Measurements from ENCODE around the gene CPEB4. TPM values are rescaled to one million over a fixed set of nuclear protein-coding genes. Genes with fewer than 3 reads are reported as not detected.

CPEB4 gene
- total and polyA plus RNA-seq, 4 donors = 46.2 to 98.7 (median 59.9) TPM

DNA sequence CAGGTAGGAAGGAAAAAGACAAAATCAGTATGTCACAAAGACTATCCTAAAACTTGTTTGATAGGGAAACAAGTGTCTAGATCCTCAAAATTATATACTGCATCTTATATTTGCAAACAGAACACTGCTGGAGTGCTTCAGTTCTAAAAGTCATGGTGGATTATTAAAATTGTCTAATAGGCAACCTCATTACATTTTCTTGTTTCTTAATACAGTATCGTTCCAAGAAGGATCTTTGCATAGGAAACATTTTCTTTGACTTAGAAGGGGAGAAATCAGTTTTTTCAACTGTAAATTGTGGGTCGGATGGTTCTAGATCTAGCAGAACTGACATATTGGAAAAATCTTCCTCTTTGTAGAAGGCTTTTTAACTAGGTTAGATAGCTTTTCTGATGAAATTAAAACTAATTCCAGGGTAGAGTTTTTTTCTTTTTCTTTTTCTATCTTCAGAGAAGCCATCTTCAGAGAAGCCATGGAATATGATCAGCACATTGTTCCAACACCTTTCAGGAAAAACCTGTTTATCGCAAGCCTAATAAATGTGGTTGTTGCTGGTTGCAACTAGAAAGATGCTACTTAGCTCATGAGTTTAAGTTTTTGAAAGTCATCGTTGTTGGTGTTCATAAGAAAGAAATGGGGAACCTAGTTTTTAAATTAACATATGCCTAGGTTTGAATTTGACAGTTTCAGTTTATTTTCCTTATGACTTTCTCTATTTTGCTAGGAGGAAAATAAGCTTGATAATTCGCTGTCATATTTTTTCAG is 7.4 kb downstream of the CPEB4 start:
- Histone ChIP-seq H3K4me3 (ENCODE audit: low read depth, low read length) (peak overlapping the region; percentile 6), H3K27me3 (ENCODE audit: control insufficient read depth, insufficient read depth, low read length) (no peaks in the 10 kb centered on the region), H3K9me3 (ENCODE audit: control insufficient read depth, insufficient read depth, low read length) (no peaks in the 10 kb centered on the region), H3K4me1 (ENCODE audit: control insufficient read depth, insufficient read depth, low read length) (peaks cover 10% of the 10 kb centered on the region), H3K36me3 (ENCODE audit: control insufficient read depth, insufficient read depth, low read length) (no peaks in the 10 kb centered on the region), H3K27ac (ENCODE audit: low read depth, low read length) (no peak overlapping the region)
- DNase-seq (ENCODE audit: low read depth in 4 of 6, low spot score in 6 of 6) = no peak
- no CpG with 5 or more reads among the region's 5 CpGs for WGBS (ENCODE audit: insufficient coverage)

DNA sequence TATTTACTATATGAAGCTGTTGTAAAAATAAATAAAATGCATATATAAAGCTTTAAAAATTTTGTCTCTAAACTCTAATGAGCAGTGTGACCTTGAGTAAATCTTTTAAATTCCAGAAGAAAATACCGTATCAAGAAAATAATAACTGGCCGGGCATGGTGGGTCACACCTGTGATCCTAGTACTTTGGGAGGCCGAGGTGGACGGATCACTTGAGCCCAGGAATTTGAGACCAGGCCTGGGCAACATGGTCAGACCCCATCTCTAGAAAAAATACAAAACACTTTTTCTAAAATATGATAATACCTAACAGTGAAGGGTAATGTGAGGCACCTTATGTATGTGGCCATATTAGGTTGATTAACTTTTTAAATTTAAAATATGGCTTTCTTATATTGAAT is 8.5 kb downstream of the CPEB4 start:
- Histone ChIP-seq H3K27me3 (ENCODE audit: control insufficient read depth, insufficient read depth, low read length) (no peaks in the 10 kb centered on the region), H3K36me3 (ENCODE audit: control insufficient read depth, insufficient read depth, low read length) (no peaks in the 10 kb centered on the region), H3K27ac (ENCODE audit: low read depth, low read length) (no peak overlapping the region), H3K9me3 (ENCODE audit: control insufficient read depth, insufficient read depth, low read length) (no peaks in the 10 kb centered on the region), H3K4me1 (ENCODE audit: control insufficient read depth, insufficient read depth, low read length) (peaks cover 10% of the 10 kb centered on the region), H3K4me3 (ENCODE audit: low read depth, low read length) (no peak overlapping the region)
- DNase-seq (ENCODE audit: low read depth in 4 of 6, low spot score in 6 of 6) = no peak
- WGBS (ENCODE audit: insufficient coverage) = no CpG with 5 or more reads among the region's 4 CpGs

- Histone ChIP-seq H3K4me1 (ENCODE audit: control insufficient read depth, insufficient read depth, low read length) (peaks cover 8% of the 10 kb centered on the region), H3K4me3 (ENCODE audit: low read depth, low read length) (no peak overlapping the region), H3K36me3 (ENCODE audit: control insufficient read depth, insufficient read depth, low read length) (no peaks in the 10 kb centered on the region)
Observed at GRCh38 chr5:173901705-173902104, 13.6 kb downstream of the CPEB4 start.

DNA sequence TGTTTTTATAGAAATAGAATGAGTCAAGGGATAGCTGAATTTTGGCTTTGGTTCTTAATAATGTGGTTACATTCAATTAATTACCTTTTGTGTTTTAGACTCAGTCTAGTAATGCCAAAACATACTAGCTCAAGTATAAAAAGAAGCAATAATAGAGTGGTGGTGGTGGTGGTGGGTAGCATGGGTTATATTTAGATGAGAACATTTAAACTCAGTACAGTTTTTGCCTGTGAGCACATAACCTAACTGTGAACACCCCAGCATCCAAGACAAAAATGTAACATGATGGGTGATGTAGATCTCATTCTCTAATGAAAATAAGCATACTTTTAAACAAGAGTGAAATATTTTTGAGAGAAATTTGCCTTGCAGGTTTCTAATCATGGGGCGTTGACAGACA is 14.2 kb downstream of the CPEB4 start:
- Histone ChIP-seq H3K36me3 (ENCODE audit: control insufficient read depth, insufficient read depth, low read length) (no peaks in the 10 kb centered on the region), H3K9me3 (ENCODE audit: control insufficient read depth, insufficient read depth, low read length) (no peaks in the 10 kb centered on the region), H3K27me3 (ENCODE audit: control insufficient read depth, insufficient read depth, low read length) (no peaks in the 10 kb centered on the region), H3K4me3 (ENCODE audit: low read depth, low read length) (no peak overlapping the region), H3K27ac (ENCODE audit: low read depth, low read length) (no peak overlapping the region), H3K4me1 (ENCODE audit: control insufficient read depth, insufficient read depth, low read length) (peaks cover 12% of the 10 kb centered on the region)
- DNase-seq (ENCODE audit: low read depth in 4 of 6, low spot score in 6 of 6) = no peak
- no CpG with 5 or more reads among the region's 1 CpG for WGBS (ENCODE audit: insufficient coverage)

More at GRCh38 chr5:173901705-173902104, 13.6 kb downstream of the CPEB4 start:
- 70% methylated on average over 3 of the region's 3 CpGs for WGBS (ENCODE audit: insufficient coverage)
- peak in 1 of 6 donors; percentile 17 for DNase-seq (ENCODE audit: low read depth in 4 of 6, low spot score in 6 of 6)
- Histone ChIP-seq H3K9me3 (ENCODE audit: control insufficient read depth, insufficient read depth, low read length) (no peaks in the 10 kb centered on the region), H3K27me3 (ENCODE audit: control insufficient read depth, insufficient read depth, low read length) (no peaks in the 10 kb centered on the region), H3K27ac (ENCODE audit: low read depth, low read length) (no peak overlapping the region)

GRCh38 chr5:173902743-173903142 is 14.6 kb downstream of the CPEB4 start:
- Histone ChIP-seq H3K36me3 (ENCODE audit: control insufficient read depth, insufficient read depth, low read length) (no peaks in the 10 kb centered on the region), H3K27ac (ENCODE audit: low read depth, low read length) (no peak overlapping the region), H3K4me1 (ENCODE audit: control insufficient read depth, insufficient read depth, low read length) (peaks cover 14% of the 10 kb centered on the region)

GRCh38 chr5:173903396-173904140 is 15.4 kb downstream of the CPEB4 start:
- Histone ChIP-seq H3K27me3 (ENCODE audit: control insufficient read depth, insufficient read depth, low read length) (no peaks in the 10 kb centered on the region), H3K36me3 (ENCODE audit: control insufficient read depth, insufficient read depth, low read length) (no peaks in the 10 kb centered on the region), H3K4me1 (ENCODE audit: control insufficient read depth, insufficient read depth, low read length) (peaks cover 14% of the 10 kb centered on the region), H3K9me3 (ENCODE audit: control insufficient read depth, insufficient read depth, low read length) (no peaks in the 10 kb centered on the region), H3K4me3 (ENCODE audit: low read depth, low read length) (no peak overlapping the region), H3K27ac (ENCODE audit: low read depth, low read length) (no peak overlapping the region)
- no peak for DNase-seq (ENCODE audit: low read depth in 4 of 6, low spot score in 6 of 6)
- WGBS (ENCODE audit: insufficient coverage) = 67% methylated on average over 3 of the region's 5 CpGs

More at GRCh38 chr5:173902743-173903142, 14.6 kb downstream of the CPEB4 start:
- no peak for DNase-seq (ENCODE audit: low read depth in 4 of 6, low spot score in 6 of 6)
- Histone ChIP-seq H3K27me3 (ENCODE audit: control insufficient read depth, insufficient read depth, low read length) (no peaks in the 10 kb centered on the region), H3K9me3 (ENCODE audit: control insufficient read depth, insufficient read depth, low read length) (no peaks in the 10 kb centered on the region), H3K4me3 (ENCODE audit: low read depth, low read length) (no peak overlapping the region)

DNA sequence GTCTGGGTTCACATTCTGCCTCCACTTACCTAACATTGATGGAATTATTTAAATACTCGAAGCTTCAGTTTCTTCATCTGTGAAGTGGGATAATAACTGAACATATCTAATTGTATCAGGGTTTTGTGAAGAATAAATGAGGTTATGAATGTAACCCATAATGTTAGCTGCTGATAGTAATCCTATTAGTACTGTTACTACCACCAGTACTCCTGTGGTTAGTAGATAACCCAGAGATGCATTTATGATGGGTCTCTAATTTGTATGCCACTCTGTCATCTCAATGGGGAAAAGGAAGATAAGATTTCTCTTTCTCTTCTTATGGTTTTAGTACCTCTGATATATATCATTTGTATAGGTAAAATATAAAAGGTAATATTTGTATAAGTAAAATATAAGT is 16.0 kb downstream of the CPEB4 start:
- no peak for DNase-seq (ENCODE audit: low read depth in 4 of 6, low spot score in 6 of 6)
- no peaks in the 10 kb centered on the region for H3K27me3 ChIP-seq (ENCODE audit: control insufficient read depth, insufficient read depth, low read length)
- WGBS (ENCODE audit: insufficient coverage) = no CpG with 5 or more reads among the region's 1 CpG
- no peak overlapping the region for H3K4me3 ChIP-seq (ENCODE audit: low read depth, low read length)
- H3K36me3 ChIP-seq (ENCODE audit: control insufficient read depth, insufficient read depth, low read length) = no peaks in the 10 kb centered on the region
- no peak overlapping the region for H3K27ac ChIP-seq (ENCODE audit: low read depth, low read length)
- H3K9me3 ChIP-seq (ENCODE audit: control insufficient read depth, insufficient read depth, low read length) = no peaks in the 10 kb centered on the region
- H3K4me1 ChIP-seq (ENCODE audit: control insufficient read depth, insufficient read depth, low read length) = peaks cover 10% of the 10 kb centered on the region

DNA sequence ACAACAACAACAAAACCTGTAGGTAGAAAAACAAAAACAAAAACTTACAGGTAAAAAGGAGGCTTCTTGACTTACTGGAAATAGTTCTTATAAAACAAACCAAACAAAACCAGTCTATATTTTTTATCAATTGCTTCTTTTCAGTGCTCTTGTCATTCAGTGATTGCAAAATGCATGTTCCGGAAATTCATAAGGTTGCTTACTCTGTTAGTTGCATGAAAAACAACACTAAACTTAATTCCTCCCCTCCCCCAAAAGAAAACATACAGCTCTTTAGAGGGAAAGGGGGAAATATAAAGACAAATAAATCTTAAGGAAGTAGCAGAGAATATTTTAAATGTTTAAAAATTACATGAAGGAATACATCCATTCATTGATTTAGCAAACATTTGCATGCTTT is 19.1 kb downstream of the CPEB4 start:
- Histone ChIP-seq H3K9me3 (ENCODE audit: control insufficient read depth, insufficient read depth, low read length) (no peaks in the 10 kb centered on the region), H3K27me3 (ENCODE audit: control insufficient read depth, insufficient read depth, low read length) (no peaks in the 10 kb centered on the region), H3K4me3 (ENCODE audit: low read depth, low read length) (no peak overlapping the region), H3K27ac (ENCODE audit: low read depth, low read length) (no peak overlapping the region), H3K4me1 (ENCODE audit: control insufficient read depth, insufficient read depth, low read length) (peaks cover 10% of the 10 kb centered on the region), H3K36me3 (ENCODE audit: control insufficient read depth, insufficient read depth, low read length) (peaks cover 2% of the 10 kb centered on the region)
- DNase-seq (ENCODE audit: low read depth in 4 of 6, low spot score in 6 of 6) = no peak
- WGBS (ENCODE audit: insufficient coverage) = no CpG with 5 or more reads among the region's 1 CpG

DNA sequence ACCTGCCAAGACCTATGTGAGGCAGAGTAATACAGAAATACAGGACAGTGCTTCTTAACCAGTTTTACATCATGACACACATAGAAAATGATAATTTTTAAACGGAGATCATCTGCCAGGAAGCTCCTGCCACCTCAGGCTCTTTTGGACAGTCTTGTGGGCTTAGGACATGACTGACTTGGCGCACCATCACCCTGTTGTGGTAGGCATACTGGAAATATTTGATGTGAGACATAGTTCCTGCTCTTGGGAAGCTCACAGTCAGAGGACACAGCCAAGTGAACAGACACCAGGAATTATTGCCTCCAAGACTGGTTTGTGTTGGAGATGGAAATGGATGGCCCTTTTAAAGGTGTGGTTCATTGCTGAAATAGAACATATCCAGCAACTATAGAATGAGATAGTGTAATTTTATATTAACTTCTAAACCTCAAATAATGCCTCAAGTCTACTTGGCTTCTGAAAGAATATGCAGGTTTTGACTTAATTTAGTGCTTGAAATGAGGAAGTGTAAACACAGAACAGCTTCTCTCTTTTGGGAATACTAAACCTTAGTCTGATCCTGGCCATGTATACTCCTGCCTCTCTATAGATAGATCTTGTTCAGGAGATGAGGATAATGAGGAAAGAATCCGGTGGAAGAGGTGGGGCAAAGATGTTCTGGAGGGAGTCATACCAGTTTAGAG is 19.7 kb downstream of the CPEB4 start:
- H3K36me3 ChIP-seq (ENCODE audit: control insufficient read depth, insufficient read depth, low read length) = peaks cover 2% of the 10 kb centered on the region
- no peak overlapping the region for H3K4me3 ChIP-seq (ENCODE audit: low read depth, low read length)
- no peak overlapping the region for H3K27ac ChIP-seq (ENCODE audit: low read depth, low read length)
- H3K9me3 ChIP-seq (ENCODE audit: control insufficient read depth, insufficient read depth, low read length) = no peaks in the 10 kb centered on the region
- WGBS (ENCODE audit: insufficient coverage) = 79% methylated on average over 1 of the region's 3 CpGs
- DNase-seq (ENCODE audit: low read depth in 4 of 6, low spot score in 6 of 6) = no peak
- H3K4me1 ChIP-seq (ENCODE audit: control insufficient read depth, insufficient read depth, low read length) = peaks cover 10% of the 10 kb centered on the region
- H3K27me3 ChIP-seq (ENCODE audit: control insufficient read depth, insufficient read depth, low read length) = no peaks in the 10 kb centered on the region
